Measurements from ENCODE around the gene SLC8A2.

DNA sequence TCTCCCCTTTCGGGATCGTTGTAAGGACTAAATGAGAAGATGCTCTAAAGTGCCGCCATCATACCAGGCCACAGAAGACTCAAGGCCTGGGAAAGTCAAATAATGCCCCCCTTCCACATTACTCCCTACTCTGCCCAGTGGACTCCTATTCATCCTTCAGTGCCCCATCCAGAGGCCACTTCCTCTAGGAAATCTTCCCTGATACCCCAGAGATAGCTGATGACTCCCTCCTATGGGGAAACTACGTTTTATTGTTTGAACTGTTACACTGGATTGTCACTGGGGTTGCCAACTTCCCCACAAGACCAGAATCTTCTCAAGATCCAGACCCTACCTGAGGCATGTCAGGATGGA, 66.5 kb downstream of the SLC8A2 start:
- TF ChIP-seq, protein P1, sequence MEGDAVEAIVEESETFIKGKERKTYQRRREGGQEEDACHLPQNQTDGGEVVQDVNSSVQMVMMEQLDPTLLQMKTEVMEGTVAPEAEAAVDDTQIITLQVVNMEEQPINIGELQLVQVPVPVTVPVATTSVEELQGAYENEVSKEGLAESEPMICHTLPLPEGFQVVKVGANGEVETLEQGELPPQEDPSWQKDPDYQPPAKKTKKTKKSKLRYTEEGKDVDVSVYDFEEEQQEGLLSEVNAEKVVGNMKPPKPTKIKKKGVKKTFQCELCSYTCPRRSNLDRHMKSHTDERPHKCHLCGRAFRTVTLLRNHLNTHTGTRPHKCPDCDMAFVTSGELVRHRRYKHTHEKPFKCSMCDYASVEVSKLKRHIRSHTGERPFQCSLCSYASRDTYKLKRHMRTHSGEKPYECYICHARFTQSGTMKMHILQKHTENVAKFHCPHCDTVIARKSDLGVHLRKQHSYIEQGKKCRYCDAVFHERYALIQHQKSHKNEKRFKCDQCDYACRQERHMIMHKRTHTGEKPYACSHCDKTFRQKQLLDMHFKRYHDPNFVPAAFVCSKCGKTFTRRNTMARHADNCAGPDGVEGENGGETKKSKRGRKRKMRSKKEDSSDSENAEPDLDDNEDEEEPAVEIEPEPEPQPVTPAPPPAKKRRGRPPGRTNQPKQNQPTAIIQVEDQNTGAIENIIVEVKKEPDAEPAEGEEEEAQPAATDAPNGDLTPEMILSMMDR (IDR thresholded peaks at IDR 0.05) = no peak
- no peak for TF ChIP-seq POLR2A (IDR thresholded peaks at IDR 0.05)

Data from ovary (tissue), 3 donors.